Right kidney (tissue), 1 donor: ENCODE results near the gene CDON.
"Not testable (repeated sequence)": the region's sequence is repeated elsewhere in the genome, so short reads cannot be mapped to it uniquely, and the experiment has no call there.

Experiments
- DNase-seq: peaks from one replicate; pipeline ENCODE4 v3.0.0-alpha.2; 2016

CDON gene

DNA sequence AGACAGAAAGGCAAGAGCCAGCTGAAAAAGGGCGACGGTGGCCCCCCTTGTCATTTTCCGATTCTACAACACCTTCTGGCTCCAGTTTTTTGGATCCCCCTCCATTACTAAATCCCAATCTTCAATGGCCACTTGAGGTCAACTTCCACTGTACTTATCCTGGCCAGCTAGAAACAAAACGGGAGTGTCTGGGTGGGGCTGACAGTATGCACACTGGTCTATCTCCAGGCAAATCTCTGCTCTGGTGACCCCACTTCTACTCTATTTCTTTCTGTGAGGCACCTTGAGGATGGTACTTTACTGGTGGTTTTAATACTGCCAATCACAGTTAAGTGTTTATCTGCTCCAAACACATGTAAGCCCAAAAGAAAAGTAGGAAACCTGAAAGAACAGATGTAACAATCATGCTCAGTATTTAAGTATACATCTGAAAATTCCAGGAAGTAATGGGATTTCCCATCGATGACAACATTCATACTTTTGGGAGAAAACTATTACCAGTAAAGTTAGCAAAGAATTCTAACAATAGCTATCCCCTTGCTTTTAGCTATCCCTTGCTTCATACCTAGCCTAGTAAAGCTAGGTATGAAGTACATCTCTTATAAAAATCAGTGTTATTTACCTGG is 16.0 kb downstream of the CDON start:
- no peak for DNase-seq

- no peak for DNase-seq
Measured at GRCh38 chr11:126039485-126040271, 23.0 kb downstream of the CDON start.

DNA sequence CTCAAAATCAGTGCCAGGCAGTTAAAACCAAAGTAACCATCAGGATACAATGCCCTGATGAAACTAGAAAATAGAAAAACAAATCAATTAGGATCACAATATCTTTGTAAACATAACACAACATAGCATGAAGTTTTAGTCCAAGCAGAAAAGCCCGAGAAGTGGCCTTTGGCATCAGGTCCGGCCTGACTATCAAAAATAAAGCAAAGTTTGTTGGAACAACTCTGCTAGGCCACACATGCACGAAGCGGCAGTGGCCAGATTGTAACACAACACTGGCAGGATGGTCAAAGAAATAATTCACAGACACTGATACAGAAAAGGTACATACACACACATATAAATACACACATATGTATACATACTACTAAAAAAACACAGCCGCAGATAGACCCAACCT is 26.9 kb downstream of the CDON start:
- DNase-seq, result no peak

- no peak for DNase-seq
Measured at GRCh38 chr11:126034933-126035425, 27.7 kb downstream of the CDON start.

- DNase-seq, result no peak
Measured at GRCh38 chr11:126034039-126034932, 28.4 kb downstream of the CDON start.

DNA sequence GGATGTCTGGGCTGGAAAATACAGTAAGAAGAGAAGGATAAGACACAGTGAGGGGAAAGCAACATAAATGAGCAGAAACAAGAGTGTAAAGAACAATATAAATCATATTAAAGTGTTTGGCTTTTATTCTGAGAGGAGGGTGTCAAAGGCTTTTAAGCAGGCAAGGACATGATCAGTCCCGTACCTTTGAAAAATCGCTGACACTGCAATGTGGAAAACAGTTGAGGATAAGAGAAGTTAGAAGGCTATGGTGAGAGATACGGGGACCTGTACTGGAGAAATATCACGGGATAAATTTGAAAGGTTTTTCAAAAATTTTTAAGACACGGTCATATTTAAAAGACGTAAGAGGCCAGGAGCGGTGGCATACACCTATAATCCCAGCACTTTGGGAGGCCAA is 30.3 kb downstream of the CDON start:
- DNase-seq, result no peak

DNA sequence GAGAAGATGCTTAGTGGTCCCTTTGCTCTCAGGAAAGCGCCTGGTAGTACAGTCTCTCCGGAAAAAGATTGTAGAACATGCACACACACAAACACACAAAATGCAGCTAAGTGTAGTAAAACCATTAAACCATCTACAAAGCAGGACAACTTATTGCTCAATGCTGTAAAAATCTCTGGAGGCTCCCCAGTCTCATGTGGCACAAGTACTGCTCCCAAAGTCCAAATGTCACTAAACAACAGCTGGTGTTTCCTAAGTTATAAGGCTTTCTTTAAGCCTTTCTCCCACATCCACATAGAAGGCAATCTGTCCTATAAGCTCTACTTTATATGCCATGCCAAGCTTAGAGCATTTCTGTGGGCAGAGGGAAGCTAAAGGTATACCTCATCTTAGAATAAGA is 32.9 kb downstream of the CDON start:
- no peak for DNase-seq

GRCh38 chr11:126029237-126029636 is 33.4 kb downstream of the CDON start:
- no peak for DNase-seq

DNA sequence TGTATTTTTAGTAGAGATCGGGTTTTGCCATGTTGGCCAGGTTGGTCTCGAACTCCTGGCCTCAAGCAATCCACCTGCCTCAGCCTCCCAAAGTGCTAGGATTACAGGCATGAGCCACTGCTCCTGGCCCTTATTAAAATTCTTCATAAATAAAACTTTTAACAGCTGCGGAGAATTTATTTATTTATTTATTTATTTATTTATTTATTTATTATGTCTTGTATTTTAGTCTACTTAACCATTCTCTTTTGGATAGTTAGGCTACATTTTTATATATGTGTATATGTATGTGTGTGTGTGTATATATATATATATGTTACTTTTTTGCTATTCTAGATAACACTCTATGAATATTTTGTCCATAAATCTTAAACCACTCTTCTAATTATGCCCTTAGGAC is 34.1 kb downstream of the CDON start:
- DNase-seq, result not testable (repeated sequence)

- DNase-seq, result no peak
Measured at GRCh38 chr11:126026579-126026978, 36.1 kb downstream of the CDON start.

GRCh38 chr11:126025822-126026221 is 36.8 kb downstream of the CDON start:
- DNase-seq, result no peak

GRCh38 chr11:126024123-126024522 is 38.5 kb downstream of the CDON start:
- no peak for DNase-seq

GRCh38 chr11:126012852-126013251 is 49.8 kb downstream of the CDON start:
- DNase-seq, result no peak

DNA sequence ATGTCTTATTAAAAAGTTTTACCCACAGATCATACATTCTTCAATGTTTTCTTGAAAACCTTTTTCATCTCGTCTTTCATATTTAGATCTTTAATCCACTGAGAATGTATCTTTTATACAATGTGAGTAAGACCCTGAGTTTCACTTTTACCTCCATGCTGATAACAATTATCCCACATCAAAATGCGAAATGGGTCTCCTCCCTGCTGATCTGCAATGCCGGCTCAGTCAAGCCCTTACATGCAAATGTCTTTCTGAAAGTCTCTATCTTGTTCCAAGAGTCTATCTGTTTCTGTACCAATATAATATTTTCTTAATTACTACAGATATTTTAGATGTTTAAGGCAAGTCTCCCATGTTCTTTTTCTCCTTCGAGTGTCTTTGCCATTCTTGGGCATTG is 50.9 kb downstream of the CDON start:
- DNase-seq, result no peak

DNA sequence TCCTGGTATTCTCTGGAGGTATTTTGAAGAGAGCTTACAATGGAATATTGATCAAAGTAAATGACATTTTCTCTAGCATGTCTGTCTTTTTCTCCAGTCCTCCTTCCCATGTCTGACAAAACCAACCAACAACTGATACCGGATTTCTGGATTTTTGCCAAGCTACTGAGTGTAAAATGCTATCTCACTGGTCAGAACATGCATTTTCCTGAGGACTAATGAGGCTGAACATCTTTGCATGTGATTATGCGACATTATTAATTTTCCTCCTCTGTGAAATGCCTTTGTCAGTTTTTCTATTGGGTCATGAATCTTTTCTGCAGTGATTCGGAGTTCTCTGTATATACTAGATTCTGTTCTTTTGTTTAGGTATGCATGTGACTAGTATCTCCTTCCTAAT is 51.4 kb downstream of the CDON start:
- DNase-seq, result no peak

GRCh38 chr11:126008956-126009355 is 53.7 kb downstream of the CDON start:
- DNase-seq, result no peak

GRCh38 chr11:126007238-126007637 is 55.4 kb downstream of the CDON start:
- DNase-seq, result no peak

GRCh38 chr11:126006068-126006467 is 56.6 kb downstream of the CDON start:
- DNase-seq, result no peak

- DNase-seq, result no peak
Measured at GRCh38 chr11:126002181-126002580, 60.5 kb downstream of the CDON start.

DNA sequence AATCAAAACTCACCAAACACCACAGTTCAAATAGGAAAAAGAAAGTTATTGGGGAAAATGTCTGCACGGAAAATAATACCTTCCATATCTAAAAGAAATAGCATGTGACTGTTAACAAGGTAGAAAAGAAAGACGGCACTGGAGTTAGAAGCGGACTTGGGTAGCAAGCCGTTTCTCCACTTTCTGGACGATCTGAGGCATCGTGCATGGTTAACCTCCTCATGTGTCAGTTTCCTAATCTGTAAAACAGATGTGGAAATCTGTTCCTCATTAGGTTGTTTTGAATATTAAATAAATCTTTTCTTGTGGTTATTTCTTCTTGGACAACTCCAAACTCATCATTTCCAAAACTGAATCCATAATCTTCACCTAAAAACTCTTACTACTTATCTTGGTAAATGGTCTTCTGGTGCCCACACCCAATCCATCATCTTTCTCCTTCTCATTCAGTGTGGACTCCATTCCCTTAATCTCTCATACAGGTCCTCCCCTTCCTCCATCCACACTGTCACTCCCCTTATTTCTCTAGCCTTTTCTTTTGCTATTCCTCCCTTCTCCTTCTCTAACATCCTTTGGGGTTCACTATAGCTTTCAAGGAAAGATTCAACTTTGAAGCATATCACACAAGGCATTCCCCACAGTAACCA is 63.3 kb downstream of the CDON start:
- DNase-seq, result no peak

- no peak for DNase-seq
Measured at GRCh38 chr11:125998267-125998666, 64.4 kb downstream of the CDON start.

DNA sequence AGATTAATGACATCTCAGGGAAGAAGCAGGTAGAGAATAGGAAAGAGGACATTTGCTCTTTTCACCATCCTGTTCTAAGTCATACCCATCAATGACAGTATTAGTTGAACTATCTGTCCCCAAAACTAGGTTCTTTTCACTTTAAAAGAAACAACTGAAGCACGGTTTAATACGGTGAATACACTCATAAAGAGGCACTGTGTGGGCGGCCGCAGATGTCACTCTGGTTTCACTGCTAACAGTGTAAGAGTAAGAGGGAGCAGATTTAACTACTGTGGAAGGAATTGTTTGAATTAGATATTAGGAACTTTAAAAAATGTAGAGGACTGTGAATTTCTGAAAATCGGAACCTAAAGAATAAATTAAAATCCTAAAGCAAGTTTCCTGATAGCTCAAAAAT is 67.4 kb downstream of the CDON start:
- no peak for DNase-seq

GRCh38 chr11:125994509-125994908 is 68.2 kb downstream of the CDON start:
- DNase-seq, result no peak
